Limb (tissue), 2 donors: ENCODE results near the gene SLC1A1.

Experiments used
- DNase-seq, 2 donors: peaks; one replicate each; pipeline ENCODE4 v3.0.0-alpha.2; 2016; ENCODE audit errors: extremely low spot score in 2 of 2

The SLC1A1 gene

DNA sequence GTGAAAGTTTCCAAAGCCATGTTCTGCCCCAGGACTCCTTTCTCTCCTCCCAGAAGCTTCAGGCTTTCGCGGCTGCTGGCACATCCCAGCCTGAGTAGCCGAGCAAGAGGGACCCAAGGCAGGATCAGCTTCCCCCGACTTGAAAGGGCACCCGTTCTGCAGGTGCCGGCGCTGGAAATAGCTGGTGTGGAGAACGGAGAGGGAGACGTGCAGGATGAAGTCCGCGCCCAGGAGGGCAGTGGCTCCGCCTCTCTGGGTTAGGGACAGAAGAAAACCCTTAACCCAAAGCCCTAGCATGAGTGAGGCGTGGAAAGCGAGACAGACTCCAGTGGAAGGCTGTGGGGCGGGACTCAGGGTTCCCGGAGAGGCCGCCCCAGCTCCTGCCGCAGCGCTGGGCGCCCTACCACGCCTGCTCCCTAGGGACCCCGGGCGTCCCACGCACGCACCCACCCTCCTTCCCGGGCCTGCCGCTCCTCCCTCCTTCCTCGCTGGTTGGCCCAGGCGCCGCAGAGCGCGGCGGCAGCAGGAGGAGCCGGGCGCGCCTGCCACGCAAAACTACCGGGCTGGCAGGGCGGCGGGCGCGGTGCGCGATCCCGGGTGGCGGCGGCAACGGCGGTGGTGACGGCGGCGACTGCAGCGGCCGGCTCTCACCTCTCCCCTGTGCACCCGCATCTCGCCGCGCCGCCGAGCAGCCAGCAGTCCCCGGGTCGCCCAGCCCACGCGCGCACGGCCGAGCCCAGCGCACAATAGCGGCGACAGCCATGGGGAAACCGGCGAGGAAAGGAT is at the start of gene SLC1A1:
Gene SLC1A1 (plus strand): TSS at position 550 of the 786 bp plus-strand sequence. CDS start 212 bp downstream, at position 762.
- peak in 1 of 2 donors; percentile 71 for DNase-seq

DNA sequence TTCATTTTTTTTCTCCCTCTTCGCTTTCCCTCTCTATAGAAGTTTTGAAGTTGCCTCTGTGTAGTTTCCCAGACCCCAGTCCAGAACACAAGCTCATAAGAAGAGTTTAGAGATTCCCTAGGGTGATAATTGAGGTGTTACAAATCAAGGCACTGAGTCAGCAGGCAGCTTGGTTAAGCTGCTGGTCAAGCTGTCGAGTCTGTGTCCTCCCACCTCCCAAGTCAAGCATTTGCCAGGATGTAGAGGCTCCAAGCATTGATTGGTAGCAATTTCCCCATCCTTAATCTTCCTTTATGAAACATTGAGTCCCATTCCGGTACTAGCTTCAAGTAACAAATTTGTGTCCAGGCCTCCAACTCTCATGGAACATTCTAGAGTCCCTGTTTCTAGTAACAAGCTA is 47.5 kb upstream of the SLC1A1 start:
- no peak for DNase-seq

DNA sequence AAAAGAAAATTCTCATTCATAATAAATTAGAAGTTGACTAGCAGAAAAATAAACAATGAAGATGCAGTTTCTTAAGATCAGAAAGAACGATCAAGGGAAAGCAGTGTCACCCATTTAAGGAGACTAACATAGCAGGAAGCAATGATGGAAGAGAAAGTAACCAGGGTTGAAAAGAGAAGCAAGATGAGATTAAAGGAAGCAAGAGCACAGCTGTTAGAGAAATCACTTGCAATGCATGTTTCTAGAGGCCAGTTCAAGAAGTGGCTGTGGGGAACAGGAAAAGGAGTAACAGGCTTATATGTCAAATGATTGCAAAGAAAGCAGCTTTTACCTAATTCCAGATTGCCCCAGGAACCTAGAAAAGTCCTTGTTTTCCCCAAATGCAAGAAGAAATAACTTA is 46.8 kb upstream of the SLC1A1 start:
- no peak for DNase-seq

DNA sequence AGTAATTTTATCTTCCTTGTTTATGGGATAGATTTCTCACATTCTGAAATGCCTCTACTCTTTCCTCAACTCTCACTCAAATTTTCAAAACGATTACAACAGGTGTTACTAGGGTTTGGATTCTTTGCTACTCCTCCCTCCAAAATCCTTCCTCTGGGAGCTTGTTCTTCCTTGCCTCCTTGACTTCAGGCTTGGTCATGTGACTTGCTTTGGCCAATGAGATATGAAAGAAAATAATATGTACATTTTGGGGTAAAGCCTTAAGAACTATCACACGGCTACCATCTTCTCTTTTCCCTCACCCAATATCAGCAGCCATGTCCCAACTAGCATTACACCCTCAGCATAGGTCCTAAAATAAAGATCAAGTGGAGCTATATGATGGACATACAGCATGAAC is 28.8 kb upstream of the SLC1A1 start:
- no peak for DNase-seq

DNA sequence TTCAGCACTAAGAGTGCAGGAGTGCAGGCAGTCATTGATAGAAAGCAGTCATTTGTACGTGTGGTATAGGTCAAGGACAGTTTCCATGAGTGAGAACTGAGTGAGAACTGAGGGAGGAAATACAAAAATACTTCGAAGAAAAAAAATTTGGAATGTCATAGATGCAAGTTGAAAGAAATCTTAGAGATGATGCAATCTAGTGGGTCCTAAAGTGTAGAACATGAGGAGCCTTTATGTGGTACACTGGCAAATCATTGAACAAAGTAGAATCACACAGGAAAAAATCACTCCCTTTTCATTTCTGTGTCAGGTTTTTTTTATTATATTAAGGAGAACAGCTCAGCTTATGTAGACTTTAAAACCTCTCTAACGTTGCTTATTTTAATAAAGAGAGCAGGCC is 26.4 kb upstream of the SLC1A1 start:
- DNase-seq = no peak

DNA sequence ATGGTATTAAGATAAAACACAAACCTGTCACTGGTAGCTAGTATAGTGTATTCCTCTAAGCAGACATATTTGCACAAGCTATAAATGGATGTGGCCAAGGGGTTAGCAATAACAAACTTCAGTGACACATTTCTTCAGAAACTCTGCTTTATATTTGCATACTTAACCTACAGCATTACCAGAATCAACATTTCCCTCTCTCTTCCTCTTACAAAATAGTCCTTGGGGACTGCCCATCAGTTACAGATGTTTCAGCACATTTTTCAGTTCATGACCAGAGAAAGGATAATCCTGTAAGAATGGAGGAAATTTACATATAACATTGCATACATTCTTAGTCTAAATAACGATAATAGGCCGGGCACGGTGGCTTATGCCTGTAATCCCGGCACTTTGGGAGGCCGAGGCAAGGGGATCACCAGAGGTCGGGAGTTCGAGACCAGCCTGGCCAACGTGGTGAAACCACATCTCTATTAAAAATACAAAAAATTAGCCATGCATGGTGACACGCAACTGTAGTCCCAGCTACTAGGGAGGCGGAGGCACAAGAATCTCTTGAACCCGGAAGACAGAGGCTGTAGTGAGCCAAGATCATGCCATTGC is 25.3 kb upstream of the SLC1A1 start:
- DNase-seq = no peak

DNA sequence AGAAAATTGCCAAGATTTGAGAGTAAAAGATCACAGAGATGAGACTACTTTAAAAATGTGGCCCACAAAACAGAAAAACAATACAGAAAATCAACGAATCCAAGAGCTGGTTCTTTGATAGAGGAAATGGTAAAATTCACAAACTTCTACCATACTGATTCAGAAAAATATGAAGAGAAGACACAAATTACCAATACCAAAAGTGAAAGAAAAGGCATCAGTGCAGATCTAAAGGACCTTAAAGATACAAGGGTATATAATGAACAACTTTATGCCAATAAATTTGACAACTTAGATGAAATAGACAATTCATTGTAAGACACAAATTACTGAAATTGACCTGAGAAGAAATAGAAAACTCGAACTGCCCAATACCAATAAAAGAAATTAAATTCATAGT is 24.4 kb upstream of the SLC1A1 start:
- no peak for DNase-seq

DNA sequence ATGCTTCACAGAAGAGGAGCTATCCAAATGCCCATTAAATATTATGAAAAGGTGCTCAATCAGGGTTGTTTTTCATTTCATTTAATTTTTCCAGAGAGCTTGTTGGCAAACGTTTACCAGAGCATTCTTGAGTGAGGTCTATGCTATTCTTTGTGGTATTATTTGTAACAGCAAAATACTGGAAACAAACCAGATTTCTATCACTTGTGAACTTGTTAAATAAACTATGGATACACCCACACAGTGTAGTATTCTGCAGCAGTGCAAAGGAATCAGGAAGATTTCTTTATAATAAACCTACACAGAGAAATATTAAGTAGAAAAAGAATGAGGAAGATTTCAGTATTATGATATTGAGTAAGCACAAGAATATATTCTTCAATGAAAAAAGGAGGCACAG is 15.0 kb upstream of the SLC1A1 start:
- no peak for DNase-seq

DNA sequence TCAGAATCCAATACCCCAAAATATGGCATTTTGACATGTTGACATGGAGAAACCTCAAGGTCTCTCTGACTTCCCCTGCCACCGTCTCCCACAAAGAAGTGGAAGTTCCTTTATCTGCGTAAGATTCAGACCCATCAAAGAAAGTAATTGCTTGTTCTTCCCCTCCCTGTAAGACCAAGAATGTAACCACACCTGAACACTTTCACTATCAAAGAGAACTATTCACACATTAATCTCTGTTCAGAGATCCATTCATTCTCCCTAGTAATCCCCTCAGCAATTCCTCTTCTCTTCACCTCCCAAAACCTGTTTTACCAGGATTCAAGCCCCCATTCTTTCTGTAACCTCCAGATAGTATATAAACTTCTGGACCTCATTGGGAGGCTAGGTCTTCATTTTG is 4.1 kb upstream of the SLC1A1 start:
- no peak for DNase-seq

DNA sequence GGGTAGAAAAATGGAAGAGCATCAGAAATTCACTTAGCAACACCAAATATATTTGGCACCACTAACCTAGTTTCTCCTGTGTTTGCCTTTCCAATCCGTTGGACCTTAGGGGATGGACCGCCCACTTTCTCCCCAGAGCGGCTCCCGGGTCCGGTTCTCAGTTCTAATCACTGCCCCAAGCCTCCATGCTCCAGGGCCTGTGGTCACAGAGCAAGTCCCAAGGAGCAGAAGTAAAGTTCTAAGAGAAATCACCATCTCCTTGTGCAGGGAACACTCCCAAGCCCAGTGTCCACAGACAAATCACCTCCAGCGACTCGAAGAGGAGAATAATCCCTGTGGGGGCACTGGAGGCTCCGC is 728 bp upstream of the SLC1A1 start:
- no peak for DNase-seq

DNA sequence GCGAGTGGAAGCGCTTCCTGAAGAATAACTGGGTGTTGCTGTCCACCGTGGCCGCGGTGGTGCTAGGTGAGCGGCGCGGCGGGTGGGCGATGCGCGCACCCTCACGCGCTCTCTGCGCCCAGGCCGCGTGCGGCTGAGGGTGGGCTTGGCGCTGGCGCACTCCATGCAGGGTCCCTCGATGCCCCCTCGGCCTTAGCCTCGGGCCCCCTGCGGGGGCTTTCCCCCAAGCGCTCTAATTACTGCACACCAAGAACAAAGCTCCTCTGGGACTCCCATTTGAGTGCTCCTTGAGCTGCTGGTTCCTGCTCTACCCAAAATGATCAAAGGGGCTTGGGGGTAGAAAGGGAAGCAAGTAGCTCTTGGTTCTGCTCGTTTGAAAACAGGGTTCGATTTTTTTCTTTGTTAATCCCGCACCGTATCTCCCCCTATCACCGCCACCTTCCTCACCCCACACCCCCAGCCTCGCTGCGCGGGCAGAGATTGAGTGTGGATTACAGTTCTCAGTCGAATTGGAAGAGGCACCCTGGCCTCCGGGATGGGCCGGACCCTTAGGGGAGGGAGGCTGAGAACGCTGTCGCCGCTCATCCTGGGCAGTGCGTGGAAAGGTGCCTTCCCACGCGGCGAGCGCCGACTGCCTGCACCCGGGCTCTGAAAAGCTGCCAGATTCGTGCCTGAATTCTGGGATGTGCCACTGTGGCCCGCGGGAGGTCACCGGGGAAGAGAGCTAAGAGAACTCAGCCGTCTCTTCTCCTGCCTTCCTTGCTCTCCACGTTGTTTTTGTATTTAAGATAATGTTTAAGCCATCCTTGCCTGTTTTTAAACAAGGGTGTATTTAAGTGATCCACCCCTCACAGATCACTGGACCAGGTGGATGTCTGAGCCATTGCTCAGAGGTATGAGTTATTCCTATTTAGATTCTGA is 697 bp downstream of the SLC1A1 start:
- DNase-seq = peak in 1 of 2 donors; percentile 42

DNA sequence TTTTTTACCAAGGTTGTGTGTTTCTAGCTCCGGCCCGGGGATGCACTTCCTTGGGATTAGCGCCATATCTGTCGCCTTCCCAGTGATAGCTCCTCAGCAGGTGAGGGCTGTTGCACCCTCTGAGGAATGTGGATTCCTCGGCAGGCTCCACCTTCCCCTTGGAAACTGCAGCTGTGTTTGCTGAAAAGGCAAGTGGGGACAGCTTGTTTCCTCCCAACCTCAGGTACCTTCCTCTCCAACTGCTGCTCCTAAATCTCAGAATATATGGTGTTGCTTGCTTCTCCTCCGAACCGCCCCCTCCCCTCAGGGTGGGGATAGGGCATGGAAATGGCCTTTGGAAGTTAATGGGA is 1.3 kb downstream of the SLC1A1 start:
- DNase-seq = no peak

DNA sequence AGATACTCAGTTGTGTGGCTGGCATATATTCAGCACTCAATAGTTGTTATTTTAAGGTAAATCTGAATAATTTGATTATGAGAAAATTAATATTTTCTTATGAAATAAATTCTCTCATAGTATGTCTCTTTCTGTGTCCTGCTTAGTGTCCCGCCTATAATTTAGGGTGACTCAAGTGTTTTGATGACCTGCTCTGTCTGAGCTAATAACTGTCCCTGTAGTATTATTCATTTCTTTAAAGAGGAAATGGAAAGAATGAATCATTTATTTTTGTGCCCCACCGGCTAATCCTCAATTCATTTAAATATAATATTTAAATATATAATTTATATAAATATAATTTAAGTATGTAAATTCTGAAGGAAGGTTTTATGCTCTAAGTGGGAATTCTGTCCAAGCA is 4.1 kb downstream of the SLC1A1 start:
- no peak for DNase-seq

DNA sequence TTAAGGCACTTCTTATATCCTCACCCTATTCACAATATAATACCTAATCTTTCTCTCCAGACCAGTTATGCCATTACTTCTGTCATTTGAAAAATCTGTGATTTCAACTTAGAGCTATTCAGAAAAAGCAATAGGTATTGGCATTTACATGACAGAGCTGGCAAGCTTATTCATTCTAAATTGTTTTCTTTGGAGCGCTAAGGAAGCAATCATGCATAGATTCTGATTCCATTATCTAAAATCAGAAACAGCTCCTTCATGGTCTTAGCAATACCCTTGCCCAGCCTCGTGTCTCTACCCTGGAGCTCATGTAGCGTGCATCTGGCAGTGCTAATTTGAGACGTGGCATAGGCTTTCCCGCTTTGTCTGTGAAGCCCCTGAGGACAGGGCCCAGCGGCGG is 4.5 kb downstream of the SLC1A1 start:
- DNase-seq = no peak

DNA sequence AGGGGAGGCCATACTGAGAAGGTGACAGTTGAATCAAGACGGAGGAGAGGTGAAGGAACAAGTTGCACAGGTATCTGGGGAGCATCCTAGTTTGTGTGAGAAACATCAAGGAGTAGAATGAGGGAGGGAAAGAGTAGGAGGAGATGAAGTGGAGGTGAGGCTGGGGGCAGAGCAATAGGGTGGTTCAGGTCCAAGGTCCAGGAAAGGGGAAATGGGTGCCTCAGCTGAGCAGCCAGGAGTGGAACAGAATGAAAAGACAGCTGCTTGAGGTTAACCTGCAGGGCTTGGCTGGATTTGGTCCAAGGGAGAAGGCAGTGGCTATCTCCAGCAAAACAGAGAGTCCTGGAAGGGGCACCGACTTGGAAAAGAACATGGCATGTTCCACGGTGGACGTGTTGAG is 5.3 kb downstream of the SLC1A1 start:
- no peak for DNase-seq

DNA sequence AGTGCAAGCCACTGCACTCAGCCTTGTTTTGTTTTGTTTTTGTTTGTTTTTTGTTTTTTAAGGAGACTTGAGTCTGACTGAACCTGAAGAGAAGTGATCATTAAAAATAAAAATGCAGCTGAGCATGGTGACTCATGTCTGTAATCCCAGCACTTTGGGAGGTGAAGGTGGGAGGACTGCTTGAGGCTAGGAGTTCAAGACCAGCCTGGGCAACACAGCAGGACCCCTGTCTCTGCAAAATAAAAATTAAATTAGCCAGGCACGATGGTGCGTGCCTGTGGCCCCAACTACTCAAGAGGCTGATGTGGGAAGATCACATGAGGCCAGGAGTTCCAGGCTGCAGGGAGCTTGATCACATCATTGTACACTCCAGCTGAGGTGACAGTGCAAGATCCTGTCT is 6.2 kb downstream of the SLC1A1 start:
- DNase-seq = no peak

DNA sequence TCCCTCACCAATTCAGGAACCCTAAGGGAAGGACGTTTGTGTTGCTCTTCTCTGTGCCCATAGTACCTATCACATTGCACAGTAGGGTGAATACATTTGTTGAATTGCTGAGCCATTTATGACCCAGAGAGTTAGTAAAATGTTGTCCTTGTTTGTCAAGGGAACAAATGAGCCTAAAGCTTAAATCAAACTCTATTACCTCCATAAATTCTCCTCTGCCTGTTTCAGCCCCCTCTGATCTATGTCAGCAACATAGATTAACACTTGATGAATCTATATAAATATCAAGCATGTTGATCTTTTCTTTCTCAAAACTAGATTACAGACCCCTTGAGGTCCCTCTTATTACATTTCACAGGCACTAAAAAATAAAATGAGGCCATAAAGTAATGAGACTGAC is 7.1 kb downstream of the SLC1A1 start:
- no peak for DNase-seq

DNA sequence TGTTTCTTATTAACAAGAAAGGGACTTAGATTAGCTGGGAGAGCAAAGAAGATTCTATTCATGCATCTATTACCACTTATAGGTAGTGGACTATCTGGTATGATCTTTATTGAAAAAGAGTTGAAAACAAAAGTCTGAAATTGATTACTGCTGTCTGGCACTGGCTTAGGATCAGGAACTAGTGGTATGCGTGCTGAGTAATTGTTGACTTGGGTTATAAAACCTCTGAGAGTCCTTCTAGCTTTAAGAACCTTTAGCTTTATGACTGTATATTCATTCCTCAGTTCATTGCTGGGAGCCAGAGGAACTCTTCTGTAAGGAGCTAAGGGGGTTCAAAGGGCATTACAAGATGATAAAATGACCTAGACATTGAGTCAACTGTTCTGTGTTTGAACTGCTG is 7.6 kb downstream of the SLC1A1 start:
- no peak for DNase-seq

DNA sequence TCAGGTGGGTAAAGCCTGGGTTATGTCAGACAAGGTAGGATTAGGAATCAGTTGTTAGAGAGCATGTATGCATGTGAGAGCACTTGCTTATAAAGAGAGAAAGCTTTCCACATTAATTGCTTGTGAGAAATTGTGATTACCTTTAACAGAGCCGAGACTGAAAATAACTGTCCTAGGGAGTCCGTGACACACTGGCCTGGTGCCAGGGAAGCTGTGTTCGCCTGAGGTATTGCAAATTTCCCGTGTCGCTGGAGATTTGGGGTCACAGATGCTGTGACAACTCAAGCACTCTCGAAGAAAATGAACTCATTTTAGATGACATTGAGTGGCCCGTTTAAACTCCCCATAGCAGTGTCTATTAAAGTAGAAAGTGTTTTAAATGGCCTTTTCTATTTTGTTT is 9.6 kb downstream of the SLC1A1 start:
- DNase-seq = no peak

DNA sequence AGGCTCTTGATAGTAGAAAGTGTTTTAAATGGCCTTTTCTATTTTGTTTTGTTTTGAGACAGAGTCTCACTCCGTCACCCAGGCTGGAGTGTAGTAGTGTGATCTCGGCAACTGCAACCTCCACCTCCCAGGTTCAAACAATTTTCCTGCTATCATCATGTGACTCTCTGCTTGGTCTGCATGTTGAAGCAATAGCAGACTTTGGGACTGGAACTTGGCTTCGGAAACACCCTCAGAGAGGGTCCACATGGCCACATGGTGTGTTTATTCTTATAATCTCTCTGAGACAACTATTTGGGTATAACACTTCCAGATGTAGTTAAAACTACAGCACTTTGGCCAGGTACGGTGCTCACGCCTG is 10.9 kb downstream of the SLC1A1 start:
- no peak for DNase-seq

DNA sequence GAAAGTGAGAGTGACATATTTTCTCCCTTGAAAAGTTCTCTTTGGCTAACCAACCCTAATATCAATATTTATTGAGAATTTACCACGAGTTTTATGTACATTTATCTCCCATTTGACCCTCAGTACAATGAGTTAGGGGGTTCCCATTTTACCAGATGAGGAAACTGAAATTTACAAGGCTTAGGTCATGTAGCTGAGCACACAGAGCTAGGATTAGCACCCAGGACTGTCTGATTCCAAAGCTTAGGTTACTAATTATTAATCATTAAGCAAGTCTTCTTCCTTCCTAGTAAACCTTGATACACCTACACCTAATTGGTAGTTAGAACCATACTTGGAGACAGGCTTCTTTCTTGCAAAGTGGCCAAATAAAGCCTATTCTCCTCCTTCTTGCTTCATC is 12.2 kb downstream of the SLC1A1 start:
- no peak for DNase-seq

DNA sequence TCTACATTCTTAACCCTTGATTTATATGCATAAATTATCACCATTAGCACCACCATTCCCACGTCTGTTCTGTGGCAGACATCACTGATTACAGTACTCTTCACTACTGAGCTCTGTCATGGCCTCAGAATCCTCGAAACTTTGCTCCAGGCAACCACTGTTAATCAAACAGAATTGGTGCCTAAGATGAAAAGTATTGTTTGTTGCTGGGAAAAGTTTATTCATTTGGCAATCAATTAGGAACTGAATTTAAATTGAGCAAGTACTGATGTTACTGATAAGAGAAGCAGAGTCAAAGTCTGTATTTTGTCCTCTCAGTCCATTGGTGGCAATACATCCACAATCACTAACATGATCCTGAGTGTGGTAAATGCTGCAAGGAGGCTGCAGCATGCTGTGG is 12.8 kb downstream of the SLC1A1 start:
- DNase-seq = no peak

DNA sequence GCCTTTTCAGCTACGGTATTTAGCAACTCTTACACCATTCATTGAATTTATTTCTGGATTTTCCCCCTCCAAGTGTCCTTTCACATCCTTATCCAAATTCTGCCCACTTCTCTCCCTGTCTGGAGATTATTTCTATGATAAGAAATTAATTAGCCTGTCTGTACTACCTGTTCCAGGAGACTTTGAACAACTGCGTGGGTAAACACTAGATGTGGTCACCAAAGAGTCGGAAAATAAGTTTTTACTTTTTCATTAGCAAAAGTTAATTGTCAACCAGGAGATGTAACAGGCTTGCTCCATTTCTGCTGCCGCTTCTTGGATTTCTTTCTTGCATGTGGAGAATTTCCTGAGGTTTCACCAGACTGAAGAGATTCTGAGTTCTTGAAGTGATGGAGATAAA is 14.0 kb downstream of the SLC1A1 start:
- no peak for DNase-seq
